Measurements from ENCODE around the gene ANKH.

GRCh38 chr5:14679595-14679994 is 192.0 kb downstream of the ANKH start:
- no peak for TF ChIP-seq HMGXB4 (CRISPR knock-in tag; IDR thresholded peaks at IDR 0.05)
- no peak for TF ChIP-seq ERG (CRISPR knock-in tag; IDR thresholded peaks at IDR 0.05)
- TF ChIP-seq FOXP1 (CRISPR knock-in tag; IDR thresholded peaks at IDR 0.05; ENCODE audit: borderline replicate concordance) = no peak
- no peak for TF ChIP-seq KAT7 (CRISPR knock-in tag; IDR thresholded peaks at IDR 0.05; ENCODE audit: borderline replicate concordance)
- no peak for TF ChIP-seq CTCF (IDR thresholded peaks at IDR 0.05)
- TF ChIP-seq CREB1 (CRISPR knock-in tag; IDR thresholded peaks at IDR 0.05) = no peak
- TF ChIP-seq MAX (CRISPR knock-in tag; IDR thresholded peaks at IDR 0.05) = no peak
- no peak for TF ChIP-seq PREB (CRISPR knock-in tag; IDR thresholded peaks at IDR 0.05; ENCODE audit: borderline replicate concordance)
- no peak for TF ChIP-seq ZNF263 (CRISPR knock-in tag; IDR thresholded peaks at IDR 0.05; ENCODE audit: low read depth)
- TF ChIP-seq AFF4 (CRISPR knock-in tag; IDR thresholded peaks at IDR 0.05; ENCODE audit: borderline replicate concordance) = no peak
- no peak for TF ChIP-seq ETV6 (CRISPR knock-in tag; IDR thresholded peaks at IDR 0.05)
- TF ChIP-seq STAT6 (CRISPR knock-in tag; conservative IDR thresholded peaks at IDR 0.05; ENCODE audit: low read depth) = no peak
- no peak for TF ChIP-seq E2F4 (CRISPR knock-in tag; IDR thresholded peaks at IDR 0.05; ENCODE audit: borderline replicate concordance, low read depth)
- TF ChIP-seq E2F5 (CRISPR knock-in tag; IDR thresholded peaks at IDR 0.05) = no peak
